ENCODE measurements around the gene FBH1. TPM values are rescaled to one million over a fixed set of nuclear protein-coding genes. Genes with fewer than 3 reads are reported as not detected.
"Not testable (repeated sequence)": the region's sequence is repeated elsewhere in the genome, so short reads cannot be mapped to it uniquely, and the experiment has no call there.

The FBH1 gene
- total and polyA plus RNA-seq, 12 donors, result 68.9 to 165 (median 106) TPM

DNA sequence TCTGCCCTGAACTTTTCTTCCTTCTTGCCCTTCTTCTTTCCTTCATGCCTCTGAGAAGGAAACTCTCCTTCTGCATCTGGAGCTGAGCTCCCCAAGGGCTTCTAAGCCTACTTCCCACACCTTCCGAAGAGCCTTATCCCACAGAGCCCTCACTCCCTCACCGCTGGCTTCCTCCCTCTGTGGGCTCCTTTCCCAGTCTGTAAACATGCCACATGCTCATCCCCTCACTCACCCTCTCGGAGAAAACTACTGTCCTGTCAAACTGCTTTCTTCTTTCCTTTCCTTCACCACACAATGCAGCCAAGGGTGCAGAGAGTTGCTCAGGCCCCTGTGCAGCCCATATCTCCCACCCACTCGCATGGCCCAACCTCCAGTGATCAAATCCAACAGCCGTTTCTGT, 18.4 kb upstream of the FBH1 start:
- WGBS, 4 donors, result 74 to 92% (median 82%) methylated on average over 5 of the region's 5 CpGs
- Histone ChIP-seq H3K4me3 (no peak overlapping the region), H3K27ac (no peak overlapping the region), H3K27me3 (no peaks in the 10 kb centered on the region), H3K36me3 (replicated peaks in 1 of 2) (peaks cover 0 to 8% of the 10 kb centered on the region in 2 donors), H3K4me1 (replicated peaks in 1 of 2) (peaks cover 4 to 7% of the 10 kb centered on the region in 2 donors), H3K9me3 (replicated peaks in 1 of 3) (no peaks in the 10 kb centered on the region)
- TF ChIP-seq, protein P1, sequence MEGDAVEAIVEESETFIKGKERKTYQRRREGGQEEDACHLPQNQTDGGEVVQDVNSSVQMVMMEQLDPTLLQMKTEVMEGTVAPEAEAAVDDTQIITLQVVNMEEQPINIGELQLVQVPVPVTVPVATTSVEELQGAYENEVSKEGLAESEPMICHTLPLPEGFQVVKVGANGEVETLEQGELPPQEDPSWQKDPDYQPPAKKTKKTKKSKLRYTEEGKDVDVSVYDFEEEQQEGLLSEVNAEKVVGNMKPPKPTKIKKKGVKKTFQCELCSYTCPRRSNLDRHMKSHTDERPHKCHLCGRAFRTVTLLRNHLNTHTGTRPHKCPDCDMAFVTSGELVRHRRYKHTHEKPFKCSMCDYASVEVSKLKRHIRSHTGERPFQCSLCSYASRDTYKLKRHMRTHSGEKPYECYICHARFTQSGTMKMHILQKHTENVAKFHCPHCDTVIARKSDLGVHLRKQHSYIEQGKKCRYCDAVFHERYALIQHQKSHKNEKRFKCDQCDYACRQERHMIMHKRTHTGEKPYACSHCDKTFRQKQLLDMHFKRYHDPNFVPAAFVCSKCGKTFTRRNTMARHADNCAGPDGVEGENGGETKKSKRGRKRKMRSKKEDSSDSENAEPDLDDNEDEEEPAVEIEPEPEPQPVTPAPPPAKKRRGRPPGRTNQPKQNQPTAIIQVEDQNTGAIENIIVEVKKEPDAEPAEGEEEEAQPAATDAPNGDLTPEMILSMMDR (IDR thresholded peaks at IDR 0.05), result no peak
- TF ChIP-seq POLR2A (IDR thresholded peaks at IDR 0.05), result no peak
- peak in 1 of 7 donors; percentile 5 for DNase-seq
- intact Hi-C loops (cut with DNase I), result loop anchor here (10.0 kb wide), 4 partner anchors 47 to 427 kb away; partner anchors contain the start of gene TASOR2 (in 1 of the 2)

DNA sequence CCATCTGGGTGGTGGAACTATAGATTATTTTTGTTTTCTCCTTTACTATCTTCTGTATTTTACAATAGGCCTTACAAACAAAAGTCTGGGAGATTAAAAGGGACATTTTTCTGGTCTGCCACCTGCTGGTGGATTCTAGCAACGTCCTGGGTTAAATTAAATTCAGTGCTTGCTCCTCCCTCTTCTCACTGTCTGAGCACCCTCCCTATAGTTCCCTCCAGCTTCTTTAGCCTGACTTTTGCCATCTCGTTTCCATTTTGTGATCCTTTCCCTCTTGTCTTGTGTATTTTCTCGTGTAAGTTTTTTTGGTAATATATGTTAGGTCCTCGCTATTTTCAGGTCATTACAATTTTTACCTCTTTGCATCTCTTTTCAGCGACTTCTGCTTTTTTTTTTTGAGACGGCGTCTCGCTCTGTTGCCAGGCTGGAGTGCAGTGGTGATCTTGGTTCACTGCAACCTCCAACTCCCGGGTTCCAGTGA, 16.5 kb upstream of the FBH1 start:
- no peaks in the 10 kb centered on the region for H3K27me3 ChIP-seq
- WGBS, 4 donors, result 41 to 45% (median 42%) methylated on average over 9 of the region's 9 CpGs
- no peak overlapping the region for H3K27ac ChIP-seq
- H3K9me3 ChIP-seq (replicated peaks in 1 of 3), result no peaks in the 10 kb centered on the region
- H3K36me3 ChIP-seq (replicated peaks in 1 of 2), result peaks cover 0 to 22% of the 10 kb centered on the region in 2 donors
- peaks cover 4 to 7% of the 10 kb centered on the region in 2 donors for H3K4me1 ChIP-seq (replicated peaks in 1 of 2)
- TF ChIP-seq, protein P1 (IDR thresholded peaks at IDR 0.05), result peak; percentile 75 to 86 (median 80)
- no peak for TF ChIP-seq POLR2A (IDR thresholded peaks at IDR 0.05)
- DNase-seq, result peak; percentile 60 to 91 (median 73)
- H3K4me3 ChIP-seq, result no peak overlapping the region
- intact Hi-C loops (cut with DNase I), result loop anchor here (10.0 kb wide), 4 partner anchors 49 to 429 kb away; partner anchors contain the start of gene TASOR2 (in 1 of the 2)

DNA sequence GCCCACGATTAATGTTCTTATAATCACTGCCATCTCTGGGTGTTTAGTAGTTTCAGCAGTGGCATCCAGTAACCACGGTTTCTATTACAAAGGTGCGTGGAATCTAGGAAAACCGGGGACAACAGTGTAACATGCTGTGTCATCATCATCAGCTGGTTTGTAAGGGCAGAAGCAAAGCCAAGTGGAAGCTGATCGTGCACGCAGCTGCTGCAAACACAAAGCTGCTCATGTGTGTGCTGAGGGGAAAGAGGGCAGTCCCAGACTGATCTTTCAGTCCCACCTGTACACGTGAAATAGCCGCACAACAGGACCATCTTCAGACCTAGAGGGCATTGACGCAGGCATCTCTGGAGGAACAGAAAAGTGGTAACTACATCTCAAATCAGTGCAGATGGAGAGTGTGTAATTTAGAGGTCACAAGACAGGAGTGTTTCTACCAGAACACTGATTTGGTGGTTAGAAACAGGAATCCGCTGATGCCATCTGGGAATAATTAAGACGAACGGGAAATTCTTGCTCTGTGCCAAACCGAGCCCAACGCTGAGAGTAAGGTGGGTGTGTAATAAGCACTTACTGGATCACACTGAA, 13.8 kb upstream of the FBH1 start:
- Histone ChIP-seq H3K27ac (no peak overlapping the region), H3K27me3 (no peaks in the 10 kb centered on the region), H3K4me3 (no peak overlapping the region), H3K9me3 (replicated peaks in 1 of 3) (no peaks in the 10 kb centered on the region), H3K36me3 (replicated peaks in 1 of 2) (peaks cover 0 to 35% of the 10 kb centered on the region in 2 donors), H3K4me1 (replicated peaks in 1 of 2) (no peaks in the 10 kb centered on the region)
- 76 to 80% (median 79%) methylated on average over 14 of the region's 14 CpGs for WGBS, 4 donors
- TF ChIP-seq, protein P1 (IDR thresholded peaks at IDR 0.05), result no peak
- TF ChIP-seq POLR2A (IDR thresholded peaks at IDR 0.05), result no peak
- DNase-seq, result no peak
- intact Hi-C loops (cut with DNase I), result loop anchor here (10.0 kb wide), 4 partner anchors 51 to 431 kb away; partner anchors contain the start of gene TASOR2 (in 1 of the 2)

DNA sequence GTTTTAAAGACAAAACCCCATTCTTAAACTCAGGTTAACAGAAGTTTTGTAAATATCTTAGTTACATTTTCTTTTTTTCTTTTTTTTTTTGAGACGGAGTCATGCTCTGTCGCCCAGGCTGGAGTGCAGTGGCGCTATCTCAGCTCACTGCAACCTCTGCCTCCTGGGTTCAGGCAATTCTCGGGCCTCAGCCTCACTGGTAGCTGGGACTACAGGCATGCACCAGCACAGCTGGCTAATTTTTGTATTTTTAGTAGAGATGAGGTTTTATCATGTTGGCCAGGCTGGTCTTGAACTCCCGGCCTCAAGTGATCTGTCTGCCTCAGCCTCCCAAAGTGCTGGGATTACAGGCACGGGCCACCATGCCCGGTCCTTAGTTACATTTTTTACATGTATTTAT, 13.0 kb upstream of the FBH1 start:
- H3K9me3 ChIP-seq (replicated peaks in 1 of 3); DNase-seq; H3K27me3 ChIP-seq; H3K4me1 ChIP-seq (replicated peaks in 1 of 2); H3K4me3 ChIP-seq; H3K27ac ChIP-seq: not testable (repeated sequence)
- peaks cover 0 to 42% of the 10 kb centered on the region in 2 donors for H3K36me3 ChIP-seq (replicated peaks in 1 of 2)
- 92 to 97% (median 94%) methylated on average over 7 of the region's 7 CpGs for WGBS, 4 donors
- intact Hi-C loops (cut with DNase I), result loop anchor here (10.0 kb wide), 4 partner anchors 52 to 432 kb away; partner anchors contain the start of gene TASOR2 (in 1 of the 2)
